Neural cell (in vitro differentiated cells): ENCODE data around the gene SPATS2L. TPM values are rescaled to one million over a fixed set of nuclear protein-coding genes. Genes with fewer than 3 reads are reported as not detected.

ENCODE experiments used
- H2AFZ ChIP-seq: fragments of 200-600, 300-800 bp; sonication (generic), shearing (Covaris generic); 2 replicates; pipeline ENCODE4 v1.6.0; 2014; ENCODE audit warnings: low read depth, mild to moderate bottlenecking, antibody characterized with exemption, low read length, moderate library complexity
- H3F3A ChIP-seq: fragments of 200-600 bp; shearing (Covaris generic); 2 replicates; pipeline ENCODE4 v1.6.1; 2016; ENCODE audit warnings: mild to moderate bottlenecking, moderate library complexity, mixed read lengths, antibody characterized with exemption, low read length; ENCODE audit not compliant: insufficient read depth, poor library complexity, severe bottlenecking
- H3K27ac ChIP-seq: fragments of 200-600, 300-800 bp; sonication (generic), shearing (Covaris generic); 2 replicates; pipeline ENCODE4 v1.5.1; 2014; ENCODE audit warnings: mild to moderate bottlenecking, low read length, moderate library complexity
- H3K27me3 ChIP-seq: fragments of 300-800, 200-600 bp; sonication (generic), shearing (Covaris generic); 2 replicates; pipeline ENCODE4 v1.6.0; 2014; ENCODE audit warnings: mild to moderate bottlenecking, low read depth, low read length, moderate library complexity; ENCODE audit not compliant: insufficient read depth
- H3K36me3 ChIP-seq: fragments of 300-800, 200-600 bp; sonication (generic), shearing (Covaris generic); 2 replicates; pipeline ENCODE4 v1.5.1; 2014; ENCODE audit warnings: mild to moderate bottlenecking, antibody characterized with exemption, low read length, moderate library complexity; ENCODE audit not compliant: insufficient read depth
- H3K4me2 ChIP-seq: fragments of 300-800, 200-600 bp; sonication (generic), shearing (Covaris generic); 2 replicates; pipeline ENCODE4 v1.6.0; 2014; ENCODE audit warnings: mild to moderate bottlenecking, low read length
- H3K4me3 ChIP-seq: fragments of 300-800, 200-600 bp; sonication (generic), shearing (Covaris generic); 2 replicates; pipeline ENCODE4 v1.5.1; 2014; ENCODE audit warnings: mild to moderate bottlenecking, low read length, moderate library complexity
- H3K79me2 ChIP-seq: fragments of 200-600 bp; shearing (Covaris generic); replicated peaks from 2 replicates; pipeline ENCODE4 v1.6.0; 2014; ENCODE audit warnings: mild to moderate bottlenecking, low read length, moderate library complexity; ENCODE audit not compliant: insufficient read depth
- H3K9ac ChIP-seq: fragments of 300-800, 200-600 bp; sonication (generic), shearing (Covaris generic); 2 replicates; pipeline ENCODE4 v1.6.1; 2016; ENCODE audit warnings: mild to moderate bottlenecking, low read length, mixed read lengths
- H3K9me2 ChIP-seq: fragments of 200-600 bp; shearing (Covaris generic); 2 replicates; pipeline ENCODE4 v1.6.1; 2016; ENCODE audit warnings: mild to moderate bottlenecking, low read length, mixed read lengths; ENCODE audit not compliant: insufficient read depth
- H3K9me3 ChIP-seq: fragments of 200-600, 300-800 bp; sonication (generic), shearing (Covaris generic); 2 replicates; pipeline ENCODE4 v1.6.1; 2016; ENCODE audit warnings: mild to moderate bottlenecking, mixed run types, low read length, moderate library complexity, mixed read lengths
- H4K20me1 ChIP-seq: fragments of 200-600 bp; shearing (Covaris generic); 2 replicates; pipeline ENCODE4 v1.6.1; 2016; ENCODE audit warnings: mild to moderate bottlenecking, mixed run types; ENCODE audit not compliant: insufficient read depth
- EP300 ChIP-seq: fragments of 450-650 bp; conservative IDR thresholded peaks from 2 replicates; pipeline ENCODE4 v1.6.1; 2014; ENCODE audit warnings: antibody characterized with exemption, mild to moderate bottlenecking, moderate library complexity; ENCODE audit not compliant: poor library complexity, severe bottlenecking
- EZH2 ChIP-seq: fragments of 200-600, 300-800 bp; shearing (Covaris generic), sonication (generic); IDR thresholded peaks from 2 replicates; pipeline ENCODE4 v1.6.1; 2014; ENCODE audit warnings: antibody characterized with exemption, low read length, borderline replicate concordance, mild to moderate bottlenecking; ENCODE audit not compliant: insufficient read depth, poor library complexity, severe bottlenecking
- MXI1 ChIP-seq: fragments of 450-650 bp; conservative IDR thresholded peaks from 2 replicates; pipeline ENCODE4 v1.6.1; 2014; ENCODE audit warnings: antibody characterized with exemption, mild to moderate bottlenecking; ENCODE audit not compliant: poor library complexity, severe bottlenecking
- POLR2AphosphoS5 ChIP-seq: IDR thresholded peaks from 2 replicates; pipeline ENCODE4 v1.6.1; 2012
- RAD21 ChIP-seq: fragments of 450-650 bp; conservative IDR thresholded peaks from 2 replicates; pipeline ENCODE4 v1.6.1; 2014; ENCODE audit warnings: antibody characterized with exemption, mild to moderate bottlenecking, moderate library complexity
- SMC3 ChIP-seq: fragments of 450-650 bp; conservative IDR thresholded peaks from 2 replicates; pipeline ENCODE4 v1.6.1; 2014; ENCODE audit warnings: antibody characterized with exemption, mild to moderate bottlenecking, moderate library complexity; ENCODE audit not compliant: poor library complexity
- TAF1 ChIP-seq: IDR thresholded peaks from 2 replicates; pipeline ENCODE4 v1.6.1; 2012; ENCODE audit warnings: low read depth
- polyA plus RNA-seq: library from polyadenylated mRNA; depleted of rRNA; stranded (reverse); fragments of >200 nt; gene quantifications from 2 replicates; pipeline ENCODE4 v1.2.3, GENCODE V29; 2014
- TF ChIP-seq, protein P1 (sequence below): IDR thresholded peaks from 2 replicates; pipeline ENCODE4 v1.6.1; 2012; ENCODE audit warnings: borderline replicate concordance
- TF ChIP-seq, protein P2 (sequence below): fragments of 450-650 bp; IDR thresholded peaks from 2 replicates; pipeline ENCODE4 v1.5.1; 2014; ENCODE audit warnings: antibody characterized with exemption, mild to moderate bottlenecking, moderate library complexity; ENCODE audit not compliant: poor library complexity, severe bottlenecking

Gene SPATS2L
- polyA plus RNA-seq, 1 donor from 2014 or later, result 8.5 TPM

DNA sequence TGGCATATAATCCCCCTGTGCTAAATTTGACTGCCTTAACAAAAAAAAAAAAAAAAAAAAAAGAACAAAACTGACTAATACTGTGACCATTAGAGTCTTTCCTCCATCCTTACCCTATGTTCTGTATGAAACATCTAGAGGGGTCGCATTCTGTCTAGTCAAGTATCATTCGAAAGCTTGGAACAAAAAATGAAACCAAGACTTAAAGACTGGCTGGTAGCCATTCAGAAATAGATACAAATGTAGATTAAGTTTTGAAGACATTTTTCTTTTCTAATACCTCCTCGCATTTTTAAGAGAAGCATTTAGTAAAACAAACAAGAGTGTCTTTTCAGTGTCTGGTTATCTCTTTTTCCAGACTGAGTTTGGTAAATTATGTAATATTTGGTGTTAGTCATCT, 66.7 kb downstream of the SPATS2L start:
- no peaks in the 10 kb centered on the region for H3K9me2 ChIP-seq
- H3K9ac ChIP-seq, result no peak overlapping the region
- no peak overlapping the region for H3K4me2 ChIP-seq
- no peaks in the 10 kb centered on the region for H4K20me1 ChIP-seq
- no peaks in the 10 kb centered on the region for H3K79me2 ChIP-seq
- no peaks in the 10 kb centered on the region for H3F3A ChIP-seq
- H3K9me3 ChIP-seq, result no peaks in the 10 kb centered on the region
- H2AFZ ChIP-seq, result no peak overlapping the region
- no peak overlapping the region for H3K4me3 ChIP-seq
- H3K27me3 ChIP-seq, result no peaks in the 10 kb centered on the region
- no peaks in the 10 kb centered on the region for H3K36me3 ChIP-seq
- no peak overlapping the region for H3K27ac ChIP-seq
- TF ChIP-seq POLR2AphosphoS5 (no peak), SMC3 (no peak), EZH2 (no peak), MXI1 (no peak), TAF1 (no peak), EP300 (no peak), RAD21 (no peak)
- TF ChIP-seq, protein P1, sequence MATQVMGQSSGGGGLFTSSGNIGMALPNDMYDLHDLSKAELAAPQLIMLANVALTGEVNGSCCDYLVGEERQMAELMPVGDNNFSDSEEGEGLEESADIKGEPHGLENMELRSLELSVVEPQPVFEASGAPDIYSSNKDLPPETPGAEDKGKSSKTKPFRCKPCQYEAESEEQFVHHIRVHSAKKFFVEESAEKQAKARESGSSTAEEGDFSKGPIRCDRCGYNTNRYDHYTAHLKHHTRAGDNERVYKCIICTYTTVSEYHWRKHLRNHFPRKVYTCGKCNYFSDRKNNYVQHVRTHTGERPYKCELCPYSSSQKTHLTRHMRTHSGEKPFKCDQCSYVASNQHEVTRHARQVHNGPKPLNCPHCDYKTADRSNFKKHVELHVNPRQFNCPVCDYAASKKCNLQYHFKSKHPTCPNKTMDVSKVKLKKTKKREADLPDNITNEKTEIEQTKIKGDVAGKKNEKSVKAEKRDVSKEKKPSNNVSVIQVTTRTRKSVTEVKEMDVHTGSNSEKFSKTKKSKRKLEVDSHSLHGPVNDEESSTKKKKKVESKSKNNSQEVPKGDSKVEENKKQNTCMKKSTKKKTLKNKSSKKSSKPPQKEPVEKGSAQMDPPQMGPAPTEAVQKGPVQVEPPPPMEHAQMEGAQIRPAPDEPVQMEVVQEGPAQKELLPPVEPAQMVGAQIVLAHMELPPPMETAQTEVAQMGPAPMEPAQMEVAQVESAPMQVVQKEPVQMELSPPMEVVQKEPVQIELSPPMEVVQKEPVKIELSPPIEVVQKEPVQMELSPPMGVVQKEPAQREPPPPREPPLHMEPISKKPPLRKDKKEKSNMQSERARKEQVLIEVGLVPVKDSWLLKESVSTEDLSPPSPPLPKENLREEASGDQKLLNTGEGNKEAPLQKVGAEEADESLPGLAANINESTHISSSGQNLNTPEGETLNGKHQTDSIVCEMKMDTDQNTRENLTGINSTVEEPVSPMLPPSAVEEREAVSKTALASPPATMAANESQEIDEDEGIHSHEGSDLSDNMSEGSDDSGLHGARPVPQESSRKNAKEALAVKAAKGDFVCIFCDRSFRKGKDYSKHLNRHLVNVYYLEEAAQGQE, result no peak
- TF ChIP-seq, protein P2, sequence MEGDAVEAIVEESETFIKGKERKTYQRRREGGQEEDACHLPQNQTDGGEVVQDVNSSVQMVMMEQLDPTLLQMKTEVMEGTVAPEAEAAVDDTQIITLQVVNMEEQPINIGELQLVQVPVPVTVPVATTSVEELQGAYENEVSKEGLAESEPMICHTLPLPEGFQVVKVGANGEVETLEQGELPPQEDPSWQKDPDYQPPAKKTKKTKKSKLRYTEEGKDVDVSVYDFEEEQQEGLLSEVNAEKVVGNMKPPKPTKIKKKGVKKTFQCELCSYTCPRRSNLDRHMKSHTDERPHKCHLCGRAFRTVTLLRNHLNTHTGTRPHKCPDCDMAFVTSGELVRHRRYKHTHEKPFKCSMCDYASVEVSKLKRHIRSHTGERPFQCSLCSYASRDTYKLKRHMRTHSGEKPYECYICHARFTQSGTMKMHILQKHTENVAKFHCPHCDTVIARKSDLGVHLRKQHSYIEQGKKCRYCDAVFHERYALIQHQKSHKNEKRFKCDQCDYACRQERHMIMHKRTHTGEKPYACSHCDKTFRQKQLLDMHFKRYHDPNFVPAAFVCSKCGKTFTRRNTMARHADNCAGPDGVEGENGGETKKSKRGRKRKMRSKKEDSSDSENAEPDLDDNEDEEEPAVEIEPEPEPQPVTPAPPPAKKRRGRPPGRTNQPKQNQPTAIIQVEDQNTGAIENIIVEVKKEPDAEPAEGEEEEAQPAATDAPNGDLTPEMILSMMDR, result no peak

DNA sequence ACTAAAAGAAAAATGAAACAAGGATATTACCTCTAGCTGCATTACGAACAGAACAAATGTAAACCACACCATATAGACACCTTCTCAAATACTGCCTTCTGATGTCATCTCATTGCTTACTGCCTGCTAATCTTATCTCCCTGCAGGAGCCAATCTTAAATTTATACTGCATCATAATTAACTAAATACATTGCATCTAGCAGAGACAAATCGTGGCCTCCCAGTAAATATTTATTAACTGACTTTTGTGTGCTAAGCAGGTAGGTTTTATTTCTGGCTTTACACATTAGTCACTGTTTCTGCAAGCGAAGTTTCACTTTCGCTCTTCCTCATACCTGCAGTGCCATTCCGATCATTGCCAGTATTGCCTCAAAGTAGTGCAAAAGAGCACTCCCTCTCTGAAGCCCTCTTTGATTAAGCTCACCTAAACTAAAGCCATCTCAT, 67.5 kb downstream of the SPATS2L start:
- Histone ChIP-seq H3K9ac (no peak overlapping the region), H3K4me2 (no peak overlapping the region), H2AFZ (no peak overlapping the region), H3K27ac (no peak overlapping the region), H3F3A (no peaks in the 10 kb centered on the region), H4K20me1 (no peaks in the 10 kb centered on the region), H3K27me3 (no peaks in the 10 kb centered on the region), H3K4me3 (no peak overlapping the region), H3K9me3 (no peaks in the 10 kb centered on the region), H3K79me2 (no peaks in the 10 kb centered on the region), H3K36me3 (no peaks in the 10 kb centered on the region), H3K9me2 (no peaks in the 10 kb centered on the region)
- no peak for TF ChIP-seq POLR2AphosphoS5
- TF ChIP-seq, protein P1, result no peak
- no peak for TF ChIP-seq SMC3
- TF ChIP-seq, protein P2, result no peak
- no peak for TF ChIP-seq EP300
- TF ChIP-seq MXI1, result no peak
- no peak for TF ChIP-seq EZH2
- TF ChIP-seq RAD21, result no peak
- no peak for TF ChIP-seq TAF1
